Aorta (tissue), 5 donors: ENCODE measurements around the gene ZNF646. TPM values are rescaled to one million over a fixed set of nuclear protein-coding genes. Genes with fewer than 3 reads are reported as not detected.

ENCODE experiments used
- ATAC-seq: fragments of 200-7000 bp; cut with Tn5 transposase; one replicate; pipeline ENCODE4 v1.9.1; 2022; ENCODE audit warnings: moderate library complexity; ENCODE audit not compliant: low FRiP score
- DNase-seq, 2 donors: peaks; one replicate each; pipeline ENCODE4 v3.0.0-alpha.2; 2020
- H3K27ac ChIP-seq, 2 donors: one replicate each; pipeline ENCODE4 v1.5.1; 2013; ENCODE audit warnings: low read length in 2 of 2, mild to moderate bottlenecking in 2 of 2, moderate library complexity in 2 of 2, control low read depth in 1 of 2, inconsistent platforms in 1 of 2, low read depth in 1 of 2
- H3K27me3 ChIP-seq, 2 donors: one replicate each; pipeline ENCODE4 v1.6.1; 2013; ENCODE audit warnings: control low read depth in 1 of 2, low read length in 1 of 2, mild to moderate bottlenecking in 1 of 2, moderate library complexity in 1 of 2; ENCODE audit not compliant: insufficient read depth in 2 of 2, control insufficient read depth in 1 of 2
- H3K36me3 ChIP-seq, 2 donors: one replicate each; pipeline ENCODE4 v1.6.1; 2013; ENCODE audit warnings: control low read depth in 1 of 2, low read length in 1 of 2, mild to moderate bottlenecking in 1 of 2; ENCODE audit not compliant: insufficient read depth in 2 of 2, control insufficient read depth in 1 of 2
- H3K4me1 ChIP-seq, 2 donors: one replicate each; pipeline ENCODE4 v1.6.1; 2013; ENCODE audit warnings: low read length in 2 of 2, control low read depth in 1 of 2, mild to moderate bottlenecking in 1 of 2, moderate library complexity in 1 of 2; ENCODE audit not compliant: insufficient read depth in 2 of 2, control insufficient read depth in 1 of 2
- H3K4me3 ChIP-seq, 2 donors: one replicate each; pipeline ENCODE4 v1.5.1; 2013; ENCODE audit warnings: low read length in 2 of 2, control low read depth in 1 of 2, mild to moderate bottlenecking in 1 of 2
- H3K9me3 ChIP-seq: one replicate; pipeline ENCODE4 v1.6.1; 2013; ENCODE audit warnings: mild to moderate bottlenecking, low read length; ENCODE audit not compliant: control insufficient read depth
- WGBS, 2 donors: extraction: QIAGEN DNeasy Blood & Tissue Kit; methylation state at CpG; one replicate each; pipeline ENCODE4 v1.1.7; 2013; 5-methylcytosine and 5-hydroxymethylcytosine counted together
- intact Hi-C, 2 donors: fragments of 100-400 bp; cut with DNase I; formaldehyde crosslinking; loops; one replicate each; pipeline versions ENCODE4 v1.14.2 to v1.15.0; 2022
- polyA plus RNA-seq, 2 donors: library from polyadenylated mRNA; stranded (reverse); fragments of 200-250 nt; gene quantifications; one replicate each; pipeline ENCODE4 v1.2.3, GENCODE V29; 2013
- total RNA-seq, 2 donors: library from RNA; stranded (reverse); fragmentation: NEBNext Ultra II Directional; extraction: Animal tissue kit (Norgen Biotek cat#: 25700); gene quantifications; one replicate each; pipeline ENCODE4 v1.2.1, GENCODE V29; 2021
- donor health status: healthy with polysubstance abuse.
- donor health status: Bipolar disorder and iron deficiency.
- donor health status: DM: no; HTN: no; CAD: no.
- donor health status: DM: no; HTN: no; CAD: no.
- donor health status: DM: yes; HTN: yes; CAD: no.

The ZNF646 gene
- total and polyA plus RNA-seq, 4 donors, result 1.6 to 15.0 (median 8.6) TPM

DNA sequence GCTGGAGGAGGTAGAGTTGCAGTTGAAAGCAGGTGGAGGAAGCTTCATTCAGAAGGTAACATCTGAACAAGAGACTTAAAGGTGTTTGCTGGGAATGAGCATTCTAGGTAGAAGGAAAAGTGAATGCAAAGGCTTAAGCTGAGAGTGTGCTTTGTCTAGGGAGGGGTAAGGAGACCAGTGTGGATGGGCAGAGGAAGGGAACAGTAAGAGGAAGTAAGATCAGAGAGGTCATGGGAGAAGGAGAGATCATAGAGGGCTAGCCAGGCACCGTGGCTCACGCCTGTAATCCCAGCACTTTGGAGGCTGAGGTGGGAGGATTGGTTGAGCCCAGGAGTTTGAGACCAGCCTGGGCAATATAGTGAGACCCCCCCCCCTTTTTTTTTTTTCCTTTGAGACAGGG, 37.5 kb upstream of the ZNF646 start:
- 49 to 71% methylated on average over 2 of the region's 2 CpGs for WGBS, 2 donors
- Histone ChIP-seq H3K36me3 (peaks cover 2 to 11% of the 10 kb centered on the region in 2 donors), H3K4me3 (no peak overlapping the region), H3K27me3 (no peaks in the 10 kb centered on the region), H3K9me3 (no peaks in the 10 kb centered on the region), H3K27ac (no peak overlapping the region), H3K4me1 (peaks cover 0 to 1% of the 10 kb centered on the region in 2 donors)
- ATAC-seq (no peak), DNase-seq (no peak)
- intact Hi-C loops, result loop anchor here in 1 of 2 donors (5.0 kb wide), 1 partner anchor 49 kb away; the partner anchor contains the start of gene HSD3B7

DNA sequence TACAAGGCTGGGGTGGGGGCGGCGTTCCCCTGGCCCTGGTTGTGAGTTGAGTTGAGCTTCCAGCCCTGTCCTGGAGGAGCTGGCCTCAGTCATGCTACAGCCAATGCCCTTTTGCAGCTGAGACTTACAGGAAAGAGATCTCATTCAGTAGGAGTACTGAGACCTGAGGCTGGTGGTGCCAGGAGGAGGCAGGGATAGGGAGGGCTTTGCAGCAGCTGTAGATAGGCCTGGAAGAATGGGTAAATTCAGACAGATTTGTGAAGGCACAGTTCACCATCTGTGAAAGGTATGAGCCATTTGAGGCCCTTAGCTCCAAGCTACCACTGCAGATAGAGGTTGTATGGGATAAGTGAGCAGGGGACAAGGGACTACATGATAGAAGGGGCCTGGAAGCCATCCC, 35.2 kb upstream of the ZNF646 start:
- WGBS, 2 donors, result 98 to 100% methylated on average over 2 of the region's 2 CpGs
- Histone ChIP-seq H3K27ac (no peak overlapping the region), H3K9me3 (no peaks in the 10 kb centered on the region), H3K4me3 (no peak overlapping the region), H3K4me1 (no peaks in the 10 kb centered on the region), H3K27me3 (no peaks in the 10 kb centered on the region), H3K36me3 (peaks cover 2 to 11% of the 10 kb centered on the region in 2 donors)
- ATAC-seq (no peak), DNase-seq (no peak)
- intact Hi-C loops, result loop anchor here in 1 of 2 donors (5.0 kb wide), 1 partner anchor 52 kb away; the partner anchor contains the start of gene HSD3B7

DNA sequence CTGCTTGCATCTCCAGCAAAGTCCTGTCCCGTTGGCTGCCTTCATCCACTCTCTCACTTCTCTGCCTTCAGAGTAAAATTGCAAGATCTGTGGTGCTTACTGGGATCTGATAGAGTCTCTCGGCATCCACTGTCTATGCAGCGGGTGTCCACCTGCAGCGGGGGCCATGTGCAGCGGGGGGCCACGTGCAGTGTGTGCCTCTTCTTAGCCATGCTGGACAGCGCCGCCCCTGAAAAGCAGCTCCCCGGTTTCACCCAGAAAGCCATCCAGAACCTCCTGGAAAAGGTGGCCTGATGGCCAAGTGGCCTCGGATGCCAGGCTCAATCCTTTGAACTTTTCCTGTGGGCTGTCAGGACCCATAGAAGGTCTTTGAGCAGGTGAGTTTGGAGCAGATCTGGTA, 31.4 kb upstream of the ZNF646 start:
- H3K4me3 ChIP-seq, result no peak overlapping the region
- ATAC-seq, result no peak
- no peak for DNase-seq
- intact Hi-C loops, result no loop called here
- 87 to 90% methylated on average over 10 of the region's 10 CpGs for WGBS, 2 donors
- no peaks in the 10 kb centered on the region for H3K27me3 ChIP-seq
- peaks cover 2 to 11% of the 10 kb centered on the region in 2 donors for H3K36me3 ChIP-seq
- H3K4me1 ChIP-seq, result no peaks in the 10 kb centered on the region
- H3K9me3 ChIP-seq, result no peaks in the 10 kb centered on the region
- H3K27ac ChIP-seq, result no peak overlapping the region

DNA sequence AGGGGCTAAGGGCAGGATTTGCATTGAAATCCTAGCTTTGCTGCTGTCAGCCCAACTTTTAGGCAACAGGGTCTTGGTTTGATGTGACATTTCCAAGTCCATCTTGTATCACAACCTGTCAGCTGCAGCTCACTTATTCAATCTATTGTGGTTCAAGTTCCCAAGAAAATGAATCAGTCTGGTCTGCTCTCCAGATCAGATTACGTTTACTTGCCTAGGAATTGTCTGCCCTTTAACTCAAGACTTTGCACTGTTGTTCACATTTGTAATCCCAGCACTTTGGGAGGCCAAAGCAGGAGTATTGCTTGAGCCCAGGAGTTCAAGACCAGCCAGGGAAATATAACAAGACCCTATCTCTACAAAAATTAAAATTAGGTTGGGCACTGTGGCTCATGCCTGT, 30.9 kb upstream of the ZNF646 start:
- no peaks in the 10 kb centered on the region for H3K9me3 ChIP-seq
- DNase-seq (no peak), ATAC-seq (no peak)
- 85 to 87% methylated on average over 1 of the region's 1 CpG for WGBS, 2 donors
- H3K36me3 ChIP-seq, result peaks cover 2 to 9% of the 10 kb centered on the region in 2 donors
- H3K4me3 ChIP-seq, result no peak overlapping the region
- H3K27me3 ChIP-seq, result no peaks in the 10 kb centered on the region
- intact Hi-C loops, result no loop called here
- no peaks in the 10 kb centered on the region for H3K4me1 ChIP-seq
- no peak overlapping the region for H3K27ac ChIP-seq

DNA sequence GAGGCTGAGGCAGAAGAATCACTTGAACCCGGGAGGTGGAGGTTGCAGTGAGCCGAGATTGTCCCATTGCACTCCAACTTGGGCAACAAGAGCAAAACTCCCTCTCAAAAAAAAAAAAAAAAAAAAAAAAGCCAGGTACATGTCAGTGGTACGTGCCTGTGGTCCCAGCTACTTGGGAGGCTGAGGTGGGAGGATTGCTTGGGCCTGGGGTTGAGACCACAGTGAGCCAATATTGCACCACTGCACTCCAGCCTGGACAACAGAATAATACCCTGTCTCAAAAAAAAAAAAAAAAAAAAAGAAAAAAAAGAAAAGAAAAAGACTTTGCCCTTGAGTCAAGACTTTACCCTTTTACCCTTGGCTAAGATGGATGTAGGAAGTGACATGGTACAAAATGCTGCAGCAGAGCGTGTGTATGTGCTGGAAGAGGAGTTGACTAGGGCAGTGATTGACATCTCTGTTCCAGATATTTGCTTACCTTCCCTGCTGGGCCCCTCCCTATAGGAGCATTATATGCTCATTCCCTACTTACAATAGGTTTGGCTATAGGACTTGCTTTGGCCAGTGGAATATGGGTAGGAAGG, 30.2 kb upstream of the ZNF646 start:
- intact Hi-C loops, result no loop called here
- DNase-seq, result no peak
- H3K27ac ChIP-seq, result no peak overlapping the region
- no peak overlapping the region for H3K4me3 ChIP-seq
- no peak for ATAC-seq
- H3K9me3 ChIP-seq, result no peaks in the 10 kb centered on the region
- H3K36me3 ChIP-seq, result peaks cover 2 to 4% of the 10 kb centered on the region in 2 donors
- no peaks in the 10 kb centered on the region for H3K4me1 ChIP-seq
- WGBS, 2 donors, result 86 to 87% methylated on average over 4 of the region's 4 CpGs
- no peaks in the 10 kb centered on the region for H3K27me3 ChIP-seq

DNA sequence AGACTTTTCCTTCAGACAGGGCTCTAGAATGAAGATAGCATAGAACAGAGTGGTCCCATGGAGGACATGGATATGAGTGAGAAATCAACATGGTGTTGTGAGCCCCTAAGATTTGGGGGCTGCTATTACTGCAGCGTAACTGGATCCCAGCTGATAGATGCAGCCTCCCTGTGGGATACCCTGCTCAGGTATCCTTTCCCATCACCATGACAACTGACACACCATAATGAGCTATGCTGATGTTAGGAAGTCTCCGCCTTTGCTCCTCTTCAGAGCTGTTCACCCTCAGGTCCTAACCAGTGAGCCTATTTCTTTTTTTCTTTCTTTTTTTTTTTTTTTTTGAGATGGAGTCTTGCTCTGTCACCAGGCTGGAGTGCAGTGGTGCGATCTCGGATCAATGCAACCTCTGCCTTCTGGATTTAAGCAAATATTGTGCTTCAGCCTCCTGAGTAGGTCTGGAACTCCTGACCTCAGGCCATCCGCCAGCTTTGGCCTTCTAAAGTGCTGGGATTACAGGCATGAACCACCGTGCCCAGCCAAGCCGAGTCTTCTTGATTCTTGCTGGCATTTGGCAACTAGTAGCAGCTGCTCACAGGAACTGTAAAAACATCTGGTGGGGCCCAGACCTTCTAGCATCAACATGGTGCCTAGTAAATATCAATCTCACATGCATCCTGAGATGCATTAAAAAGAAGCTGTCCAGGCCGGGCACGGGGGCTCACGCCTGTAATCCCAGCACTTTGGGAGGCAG, 23.8 kb upstream of the ZNF646 start:
- no peak for ATAC-seq
- intact Hi-C loops, result no loop called here
- Histone ChIP-seq H3K36me3 (no peaks in the 10 kb centered on the region), H3K4me1 (no peaks in the 10 kb centered on the region), H3K9me3 (no peaks in the 10 kb centered on the region), H3K27me3 (no peaks in the 10 kb centered on the region), H3K4me3 (no peak overlapping the region), H3K27ac (no peak overlapping the region)
- 69% methylated on average over 10 of the region's 10 CpGs for WGBS, 2 donors
- DNase-seq, result no peak

DNA sequence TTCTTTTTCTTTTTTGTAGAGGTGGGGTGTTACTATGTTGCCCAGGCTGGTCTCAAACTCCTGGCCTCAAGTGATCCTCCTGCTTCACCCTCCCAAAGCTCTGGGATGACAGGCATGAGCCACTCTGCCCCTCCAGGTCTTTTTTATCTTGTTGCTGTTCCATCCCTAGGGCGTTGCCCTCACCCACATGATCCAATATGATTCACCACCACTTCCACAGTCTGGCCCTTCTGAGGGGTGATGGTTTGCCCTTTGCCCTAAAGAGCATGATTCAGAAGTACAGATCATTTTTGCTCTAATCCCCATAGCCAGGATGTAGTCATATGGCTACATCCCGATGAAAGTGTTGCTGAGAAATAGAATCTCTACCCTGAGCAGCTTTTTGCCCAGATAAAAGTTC, 22.1 kb upstream of the ZNF646 start:
- DNase-seq (peak in 1 of 2 donors; percentile 61), ATAC-seq (no peak)
- H3K9me3 ChIP-seq, result no peaks in the 10 kb centered on the region
- intact Hi-C loops, result no loop called here
- no peaks in the 10 kb centered on the region for H3K4me1 ChIP-seq
- H3K36me3 ChIP-seq, result no peaks in the 10 kb centered on the region
- H3K27ac ChIP-seq, result no peak overlapping the region
- H3K4me3 ChIP-seq, result no peak overlapping the region
- WGBS, 2 donors, result 67 to 73% methylated on average over 2 of the region's 2 CpGs
- no peaks in the 10 kb centered on the region for H3K27me3 ChIP-seq

DNA sequence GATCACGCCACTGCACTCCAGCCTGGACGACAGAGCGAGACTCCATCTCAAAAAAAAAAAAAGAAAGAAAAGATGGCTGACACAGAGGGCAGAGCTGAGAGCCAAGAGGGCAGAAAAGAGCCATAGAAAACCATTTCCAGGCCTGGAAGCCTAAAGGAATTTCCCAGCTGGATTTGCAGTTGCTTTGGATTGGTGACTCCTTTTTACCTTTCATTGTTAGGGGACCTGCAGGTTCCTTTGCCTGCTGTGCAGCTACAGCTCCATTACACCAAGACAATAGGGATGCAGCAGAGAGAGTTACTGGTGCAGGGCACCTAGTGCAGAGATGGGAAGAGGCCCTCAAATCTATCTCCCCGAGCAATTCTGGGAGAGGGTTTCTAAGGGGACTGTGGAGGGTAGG, 18.6 kb upstream of the ZNF646 start:
- Histone ChIP-seq H3K4me1 (no peaks in the 10 kb centered on the region), H3K36me3 (no peaks in the 10 kb centered on the region), H3K4me3 (no peak overlapping the region), H3K27ac (no peak overlapping the region), H3K27me3 (no peaks in the 10 kb centered on the region), H3K9me3 (no peaks in the 10 kb centered on the region)
- DNase-seq (no peak), ATAC-seq (no peak)
- WGBS, 2 donors, result 85 to 86% methylated on average over 4 of the region's 4 CpGs
- intact Hi-C loops, result no loop called here
